Measurements from ENCODE around the gene C2orf81.

DNA sequence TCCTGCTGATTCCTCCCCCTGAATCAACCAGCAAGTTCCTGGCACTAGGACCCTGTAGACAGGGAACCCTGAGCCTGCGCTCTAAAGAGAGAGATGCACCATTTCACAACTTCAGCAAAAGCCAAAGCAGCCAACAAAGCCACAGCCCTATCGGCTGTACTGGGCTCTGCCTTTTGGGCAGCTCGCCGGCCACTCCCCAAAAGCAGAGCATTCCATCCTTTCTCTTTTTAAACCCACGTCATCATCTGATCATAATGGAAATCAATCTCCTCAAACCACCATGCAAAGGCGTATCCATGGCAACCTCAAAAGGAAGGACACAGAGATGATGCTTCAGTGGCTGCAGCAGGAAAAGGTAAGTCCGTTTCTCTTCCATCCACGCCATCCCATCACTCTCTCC is 36.0 kb downstream of the C2orf81 start:
- TF ChIP-seq, protein P1, sequence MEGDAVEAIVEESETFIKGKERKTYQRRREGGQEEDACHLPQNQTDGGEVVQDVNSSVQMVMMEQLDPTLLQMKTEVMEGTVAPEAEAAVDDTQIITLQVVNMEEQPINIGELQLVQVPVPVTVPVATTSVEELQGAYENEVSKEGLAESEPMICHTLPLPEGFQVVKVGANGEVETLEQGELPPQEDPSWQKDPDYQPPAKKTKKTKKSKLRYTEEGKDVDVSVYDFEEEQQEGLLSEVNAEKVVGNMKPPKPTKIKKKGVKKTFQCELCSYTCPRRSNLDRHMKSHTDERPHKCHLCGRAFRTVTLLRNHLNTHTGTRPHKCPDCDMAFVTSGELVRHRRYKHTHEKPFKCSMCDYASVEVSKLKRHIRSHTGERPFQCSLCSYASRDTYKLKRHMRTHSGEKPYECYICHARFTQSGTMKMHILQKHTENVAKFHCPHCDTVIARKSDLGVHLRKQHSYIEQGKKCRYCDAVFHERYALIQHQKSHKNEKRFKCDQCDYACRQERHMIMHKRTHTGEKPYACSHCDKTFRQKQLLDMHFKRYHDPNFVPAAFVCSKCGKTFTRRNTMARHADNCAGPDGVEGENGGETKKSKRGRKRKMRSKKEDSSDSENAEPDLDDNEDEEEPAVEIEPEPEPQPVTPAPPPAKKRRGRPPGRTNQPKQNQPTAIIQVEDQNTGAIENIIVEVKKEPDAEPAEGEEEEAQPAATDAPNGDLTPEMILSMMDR (IDR thresholded peaks at IDR 0.05; ENCODE audit: borderline replicate concordance, extremely low read depth, low read length, poor library complexity, severe bottlenecking) = no peak
- no peak for TF ChIP-seq EZH2 (IDR thresholded peaks at IDR 0.05; ENCODE audit: borderline replicate concordance, low read depth, low read length, severe bottlenecking)
